Measurements from ENCODE around the gene PHLPP1.

PHLPP1 gene

GRCh38 chr18:62857263-62857976 lies 142.1 kb downstream of the PHLPP1 start:
- no peaks in the 10 kb centered on the region for H3K27me3 Mint-ChIP-seq
- H3K36me3 Mint-ChIP-seq (ENCODE audit: low read depth), result no peaks in the 10 kb centered on the region
- no peaks in the 10 kb centered on the region for H3K9me3 Mint-ChIP-seq
- no peak overlapping the region for H3K27ac Mint-ChIP-seq
- H3K4me3 Mint-ChIP-seq, result no peak overlapping the region
- intact Hi-C loops (cut with micrococcal nuclease), result no loop called here
- H3K4me1 Mint-ChIP-seq (ENCODE audit: low read depth), result peaks cover 5% of the 10 kb centered on the region

- H3K4me1 Mint-ChIP-seq (ENCODE audit: low read depth), result peaks cover 5% of the 10 kb centered on the region
- no peaks in the 10 kb centered on the region for H3K36me3 Mint-ChIP-seq (ENCODE audit: low read depth)
- H3K27ac Mint-ChIP-seq, result no peak overlapping the region
- no peaks in the 10 kb centered on the region for H3K27me3 Mint-ChIP-seq
- H3K9me3 Mint-ChIP-seq, result no peaks in the 10 kb centered on the region
- intact Hi-C loops (cut with micrococcal nuclease), result no loop called here
- H3K4me3 Mint-ChIP-seq, result no peak overlapping the region
These were observed 144.7 kb downstream of the PHLPP1 start for GRCh38 chr18:62860062-62860461.

- Mint-ChIP-seq H3K4me3 (no peak overlapping the region), H3K36me3 (ENCODE audit: low read depth) (no peaks in the 10 kb centered on the region), H3K27ac (no peak overlapping the region), H3K4me1 (ENCODE audit: low read depth) (peaks cover 5% of the 10 kb centered on the region), H3K9me3 (no peaks in the 10 kb centered on the region), H3K27me3 (no peaks in the 10 kb centered on the region)
- intact Hi-C loops (cut with micrococcal nuclease), result no loop called here
These were observed 147.1 kb downstream of the PHLPP1 start for GRCh38 chr18:62862466-62862865.

GRCh38 chr18:62863579-62864001 lies 148.2 kb downstream of the PHLPP1 start:
- intact Hi-C loops (cut with micrococcal nuclease), result no loop called here
- Mint-ChIP-seq H3K4me3 (no peak overlapping the region), H3K9me3 (no peaks in the 10 kb centered on the region)

GRCh38 chr18:62865498-62865897 lies 150.2 kb downstream of the PHLPP1 start:
- no peaks in the 10 kb centered on the region for H3K27me3 Mint-ChIP-seq
- H3K27ac Mint-ChIP-seq, result no peak overlapping the region
- no peaks in the 10 kb centered on the region for H3K36me3 Mint-ChIP-seq (ENCODE audit: low read depth)
- intact Hi-C loops (cut with micrococcal nuclease), result no loop called here
- no peaks in the 10 kb centered on the region for H3K9me3 Mint-ChIP-seq
- no peak overlapping the region for H3K4me3 Mint-ChIP-seq
- peaks cover 10% of the 10 kb centered on the region for H3K4me1 Mint-ChIP-seq (ENCODE audit: low read depth)

More at GRCh38 chr18:62863579-62864001, 148.2 kb downstream of the PHLPP1 start:
- Mint-ChIP-seq H3K27ac (no peak overlapping the region), H3K36me3 (ENCODE audit: low read depth) (no peaks in the 10 kb centered on the region), H3K27me3 (no peaks in the 10 kb centered on the region), H3K4me1 (ENCODE audit: low read depth) (peaks cover 5% of the 10 kb centered on the region)

GRCh38 chr18:62867534-62867933 lies 152.2 kb downstream of the PHLPP1 start:
- Mint-ChIP-seq H3K27ac (no peak overlapping the region), H3K36me3 (ENCODE audit: low read depth) (no peaks in the 10 kb centered on the region), H3K9me3 (no peaks in the 10 kb centered on the region), H3K4me1 (ENCODE audit: low read depth) (peaks cover 10% of the 10 kb centered on the region), H3K27me3 (no peaks in the 10 kb centered on the region), H3K4me3 (no peak overlapping the region)
- intact Hi-C loops (cut with micrococcal nuclease), result no loop called here

- H3K4me1 Mint-ChIP-seq (ENCODE audit: low read depth), result peaks cover 10% of the 10 kb centered on the region
- no peaks in the 10 kb centered on the region for H3K36me3 Mint-ChIP-seq (ENCODE audit: low read depth)
- intact Hi-C loops (cut with micrococcal nuclease), result no loop called here
- no peak overlapping the region for H3K4me3 Mint-ChIP-seq
- H3K9me3 Mint-ChIP-seq, result no peaks in the 10 kb centered on the region
- no peak overlapping the region for H3K27ac Mint-ChIP-seq
- no peaks in the 10 kb centered on the region for H3K27me3 Mint-ChIP-seq
These were observed 153.3 kb downstream of the PHLPP1 start for GRCh38 chr18:62868645-62869044.

- Mint-ChIP-seq H3K27ac (no peak overlapping the region), H3K4me1 (ENCODE audit: low read depth) (peaks cover 10% of the 10 kb centered on the region), H3K4me3 (no peak overlapping the region), H3K36me3 (ENCODE audit: low read depth) (no peaks in the 10 kb centered on the region), H3K27me3 (no peaks in the 10 kb centered on the region), H3K9me3 (no peaks in the 10 kb centered on the region)
- intact Hi-C loops (cut with micrococcal nuclease), result no loop called here
These were observed 155.3 kb downstream of the PHLPP1 start for GRCh38 chr18:62870643-62871042.

GRCh38 chr18:62875323-62875722 lies 160.0 kb downstream of the PHLPP1 start:
- Mint-ChIP-seq H3K4me1 (ENCODE audit: low read depth) (no peaks in the 10 kb centered on the region), H3K27ac (no peak overlapping the region), H3K27me3 (no peaks in the 10 kb centered on the region), H3K36me3 (ENCODE audit: low read depth) (no peaks in the 10 kb centered on the region), H3K4me3 (no peak overlapping the region), H3K9me3 (no peaks in the 10 kb centered on the region)
- intact Hi-C loops (cut with micrococcal nuclease), result no loop called here

GRCh38 chr18:62876111-62876510 lies 160.8 kb downstream of the PHLPP1 start:
- no peak overlapping the region for H3K27ac Mint-ChIP-seq
- no peaks in the 10 kb centered on the region for H3K36me3 Mint-ChIP-seq (ENCODE audit: low read depth)
- intact Hi-C loops (cut with micrococcal nuclease), result no loop called here
- no peaks in the 10 kb centered on the region for H3K4me1 Mint-ChIP-seq (ENCODE audit: low read depth)
- H3K9me3 Mint-ChIP-seq, result no peaks in the 10 kb centered on the region
- no peak overlapping the region for H3K4me3 Mint-ChIP-seq
- H3K27me3 Mint-ChIP-seq, result no peaks in the 10 kb centered on the region

GRCh38 chr18:62876828-62877227 lies 161.5 kb downstream of the PHLPP1 start:
- Mint-ChIP-seq H3K36me3 (ENCODE audit: low read depth) (no peaks in the 10 kb centered on the region), H3K27me3 (no peaks in the 10 kb centered on the region), H3K4me1 (ENCODE audit: low read depth) (peaks cover 5% of the 10 kb centered on the region), H3K4me3 (no peak overlapping the region), H3K9me3 (no peaks in the 10 kb centered on the region), H3K27ac (no peak overlapping the region)
- intact Hi-C loops (cut with micrococcal nuclease), result no loop called here

GRCh38 chr18:62877411-62878221 lies 162.3 kb downstream of the PHLPP1 start:
- intact Hi-C loops (cut with micrococcal nuclease), result no loop called here

GRCh38 chr18:62878305-62878704 lies 163.0 kb downstream of the PHLPP1 start:
- H3K27ac Mint-ChIP-seq, result no peak overlapping the region
- no peak overlapping the region for H3K4me3 Mint-ChIP-seq
- no peaks in the 10 kb centered on the region for H3K9me3 Mint-ChIP-seq
- peaks cover 7% of the 10 kb centered on the region for H3K4me1 Mint-ChIP-seq (ENCODE audit: low read depth)
- intact Hi-C loops (cut with micrococcal nuclease), result no loop called here
- H3K36me3 Mint-ChIP-seq (ENCODE audit: low read depth), result no peaks in the 10 kb centered on the region
- no peaks in the 10 kb centered on the region for H3K27me3 Mint-ChIP-seq

More at GRCh38 chr18:62877411-62878221, 162.3 kb downstream of the PHLPP1 start:
- no peak overlapping the region for H3K4me3 Mint-ChIP-seq
- H3K4me1 Mint-ChIP-seq (ENCODE audit: low read depth), result peaks cover 7% of the 10 kb centered on the region
- H3K9me3 Mint-ChIP-seq, result no peaks in the 10 kb centered on the region
- H3K36me3 Mint-ChIP-seq (ENCODE audit: low read depth), result no peaks in the 10 kb centered on the region
- no peak overlapping the region for H3K27ac Mint-ChIP-seq
- H3K27me3 Mint-ChIP-seq, result no peaks in the 10 kb centered on the region

- Mint-ChIP-seq H3K36me3 (ENCODE audit: low read depth) (no peaks in the 10 kb centered on the region), H3K4me1 (ENCODE audit: low read depth) (peaks cover 7% of the 10 kb centered on the region), H3K27me3 (no peaks in the 10 kb centered on the region), H3K9me3 (no peaks in the 10 kb centered on the region), H3K4me3 (no peak overlapping the region), H3K27ac (no peak overlapping the region)
- intact Hi-C loops (cut with micrococcal nuclease), result no loop called here
These were observed 164.7 kb downstream of the PHLPP1 start for GRCh38 chr18:62880034-62880433.

Measured in dendritic cell treated with granulocyte-macrophage colony-stimulating factor and Interleukin-4, amounts not matched to agents 40 ng/mL and 50 ng/mL, for 4 days (primary cell).